ENCODE results near the gene TLE7. TPM values are rescaled to one million over a fixed set of nuclear protein-coding genes. Genes with fewer than 3 reads are reported as not detected.
A peak's percentile ranks its signal among the peaks of the same experiment; 100 is the strongest.

TLE7 gene
- polyA plus RNA-seq, 6 donors from 2014 or later, result not detected

GRCh38 chr16:71467810-71468209 is 26.0 kb upstream of the TLE7 start:
- DNase-seq, result peak; percentile 18
- Mint-ChIP-seq H3K9me3 (no peaks in the 10 kb centered on the region), H3K4me3 (no peak overlapping the region), H3K4me1 (peaks cover 0 to 5% (median 4%) of the 10 kb centered on the region in 3 donors), H3K27ac (no peak overlapping the region), H3K36me3 (peaks cover 13 to 15% of the 10 kb centered on the region in 2 donors), H3K27me3 (no peaks in the 10 kb centered on the region)
- ATAC-seq (ENCODE audit: low read depth in 2 of 2), result no peak

DNA sequence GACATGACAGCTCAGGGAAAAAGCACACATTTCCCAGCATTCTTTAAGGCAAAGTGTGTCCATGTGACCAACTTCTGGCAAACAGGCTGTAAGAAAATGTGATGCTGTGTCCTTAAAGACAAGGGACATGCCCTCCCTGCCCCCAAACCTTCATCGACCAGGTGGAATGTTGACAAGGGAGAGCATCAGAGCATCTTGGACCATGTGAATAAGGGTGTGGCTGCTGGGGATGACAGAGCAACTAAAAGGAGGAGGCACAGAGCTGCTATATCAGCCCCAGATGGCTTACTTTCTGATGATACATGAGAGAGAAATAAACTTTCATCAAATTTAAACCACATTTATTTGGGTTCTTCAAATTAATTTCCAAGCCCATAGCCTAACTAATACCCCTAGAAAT is 22.4 kb upstream of the TLE7 start:
- Mint-ChIP-seq H3K4me1 (peaks cover 11 to 18% (median 17%) of the 10 kb centered on the region in 3 donors), H3K4me3 (peak overlapping the region in 1 of 8 donors; percentile 86), H3K27me3 (no peaks in the 10 kb centered on the region), H3K36me3 (peaks cover 4% of the 10 kb centered on the region in 2 donors), H3K9me3 (no peaks in the 10 kb centered on the region), H3K27ac (peak overlapping the region in 1 of 6 donors; percentile 98)
- DNase-seq (no peak), ATAC-seq (ENCODE audit: low read depth in 2 of 2) (no peak)

DNA sequence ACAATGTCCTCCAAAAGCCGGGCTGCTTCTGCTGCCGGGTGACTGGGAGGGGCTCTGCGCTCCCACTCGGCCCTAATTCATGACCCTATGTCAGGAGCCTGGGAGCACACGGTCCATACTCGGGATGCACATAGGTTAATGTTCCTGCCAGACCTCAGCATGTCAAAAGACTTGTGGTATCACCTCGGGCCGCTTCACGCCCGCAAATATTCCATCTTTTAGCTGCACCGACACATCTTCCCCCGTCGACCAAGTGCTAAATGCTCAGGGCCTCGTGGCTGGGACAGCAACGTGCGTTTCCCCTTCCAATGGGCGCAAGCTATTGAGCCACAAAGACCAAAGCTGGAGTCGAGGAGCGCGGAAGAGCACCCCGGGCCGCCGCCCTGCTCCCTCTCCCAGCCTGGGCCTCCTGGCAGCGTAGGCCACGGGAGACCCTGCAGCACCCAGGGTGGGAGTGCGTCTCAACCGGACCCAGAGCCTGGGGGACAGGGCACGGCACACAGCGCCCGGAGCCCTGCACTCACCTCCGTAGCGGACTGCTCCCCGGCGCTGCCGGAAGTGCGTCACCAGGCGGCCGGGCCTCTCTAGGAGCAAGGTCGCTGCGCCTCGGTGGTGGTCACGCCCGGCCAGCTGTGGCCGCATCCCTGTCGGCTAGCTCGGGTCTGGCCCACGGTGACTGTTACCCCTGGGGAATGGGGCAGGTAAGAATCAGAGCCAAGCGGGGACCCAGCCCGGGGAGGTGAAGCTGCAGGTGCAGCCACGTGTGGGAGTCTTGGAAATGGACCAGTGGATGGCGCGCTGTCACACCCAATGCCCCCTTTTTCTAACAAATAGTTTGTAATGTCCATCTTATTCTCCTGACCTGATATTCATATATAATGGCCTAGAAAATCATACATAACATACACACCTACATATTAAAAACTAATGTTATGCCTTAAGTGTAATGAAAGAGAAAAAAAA is 20.1 kb upstream of the TLE7 start, which contains the start of gene ZNF23:
Gene ZNF23, minus strand, starts transcription at position 562 of the 963 bp plus-strand sequence. CDS start 5,451 bp downstream, outside the sequence.
- Mint-ChIP-seq H3K9me3 (no peaks in the 10 kb centered on the region), H3K27ac (peak within 1 kb of the TSS; percentile 97 to 99 (median 98)), H3K27me3 (no peaks in the 10 kb centered on the region), H3K4me1 (peaks cover 22 to 25% (median 24%) of the 10 kb centered on the region in 3 donors), H3K36me3 (no peaks in the 10 kb centered on the region), H3K4me3 (peak within 1 kb of the TSS; percentile 86 to 98 (median 96))
- peak; percentile 96 to 97 for ATAC-seq (ENCODE audit: low read depth in 2 of 2)
- peak; percentile 86 for DNase-seq

- H3K36me3 Mint-ChIP-seq, result peaks cover 0 to 9% of the 10 kb centered on the region in 2 donors
- no peaks in the 10 kb centered on the region for H3K27me3 Mint-ChIP-seq
- ATAC-seq (ENCODE audit: low read depth in 2 of 2) (no peak), DNase-seq (no peak)
- H3K9me3 Mint-ChIP-seq, result no peaks in the 10 kb centered on the region
- peak overlapping the region in 7 of 8 donors; percentile 86 to 98 (median 94) for H3K4me3 Mint-ChIP-seq
- H3K27ac Mint-ChIP-seq, result peak overlapping the region; percentile 34 to 99 (median 91)
- peaks cover 22 to 25% (median 24%) of the 10 kb centered on the region in 3 donors for H3K4me1 Mint-ChIP-seq
Observed at GRCh38 chr16:71460941-71461340, 19.1 kb upstream of the TLE7 start.

DNA sequence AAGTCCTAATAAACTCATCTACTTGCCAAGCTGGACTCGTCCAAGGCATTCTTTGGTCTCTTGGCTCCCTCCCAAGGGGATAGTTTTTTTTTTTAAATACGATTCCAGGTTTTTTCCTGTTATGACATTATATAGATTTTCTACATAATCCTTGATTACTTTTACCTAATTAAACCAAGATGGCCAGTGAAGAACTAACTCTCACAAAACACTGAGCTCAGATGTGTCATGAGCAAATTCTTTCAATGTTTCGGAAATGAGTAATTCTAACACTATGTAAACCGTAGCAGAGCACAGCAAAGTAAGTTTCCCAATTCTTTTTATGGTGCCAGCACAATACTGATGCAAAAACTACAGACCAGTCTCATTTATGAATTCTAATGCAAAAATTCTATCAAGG is 18.4 kb upstream of the TLE7 start:
- no peak for ATAC-seq (ENCODE audit: low read depth in 2 of 2)
- Mint-ChIP-seq H3K27ac (peak overlapping the region in 3 of 6 donors; percentile 2 to 47 (median 36)), H3K9me3 (no peaks in the 10 kb centered on the region), H3K36me3 (peaks cover under 1 to 16% of the 10 kb centered on the region in 2 donors), H3K27me3 (no peaks in the 10 kb centered on the region), H3K4me3 (peak overlapping the region in 5 of 8 donors; percentile 2 to 93 (median 62)), H3K4me1 (peaks cover 22 to 25% (median 24%) of the 10 kb centered on the region in 3 donors)
- DNase-seq, result no peak

GRCh38 chr16:71459510-71459909 is 17.7 kb upstream of the TLE7 start:
- H3K9me3 Mint-ChIP-seq, result peaks cover 0 to 3% (median 0%) of the 10 kb centered on the region in 7 donors
- ATAC-seq (ENCODE audit: low read depth in 2 of 2) (no peak), DNase-seq (no peak)
- H3K27me3 Mint-ChIP-seq, result no peaks in the 10 kb centered on the region
- H3K27ac Mint-ChIP-seq, result peak overlapping the region in 1 of 6 donors; percentile 2
- H3K36me3 Mint-ChIP-seq, result peaks cover 7 to 23% of the 10 kb centered on the region in 2 donors
- H3K4me1 Mint-ChIP-seq, result peaks cover 22 to 25% (median 24%) of the 10 kb centered on the region in 3 donors
- H3K4me3 Mint-ChIP-seq, result no peak overlapping the region

DNA sequence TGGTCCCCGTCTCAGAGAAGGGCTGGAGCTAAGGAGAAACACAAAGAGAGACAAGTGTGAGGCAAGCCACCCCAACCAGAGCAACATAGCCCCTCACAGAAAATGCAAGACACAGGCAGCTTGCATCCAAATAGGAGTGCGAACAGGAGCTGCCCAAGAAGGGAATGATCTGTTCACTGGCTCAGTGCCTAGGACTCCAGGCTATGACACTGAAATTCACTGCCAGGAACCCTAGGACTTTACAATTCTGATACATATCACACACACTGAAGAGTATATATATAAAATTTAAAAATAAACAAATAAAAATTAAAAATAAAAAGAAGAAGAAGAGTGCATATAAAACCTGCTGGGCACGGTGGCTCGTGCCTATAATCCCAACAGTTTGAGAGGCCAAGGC is 14.9 kb upstream of the TLE7 start:
- Mint-ChIP-seq H3K4me1 (peaks cover 10 to 18% (median 10%) of the 10 kb centered on the region in 3 donors), H3K36me3 (peaks cover 32 to 50% of the 10 kb centered on the region in 2 donors), H3K27me3 (no peaks in the 10 kb centered on the region), H3K9me3 (peaks cover 3 to 16% (median 9%) of the 10 kb centered on the region in 7 donors), H3K27ac (peak overlapping the region in 1 of 6 donors; percentile 50), H3K4me3 (no peak overlapping the region)
- ATAC-seq (ENCODE audit: low read depth in 2 of 2) (no peak), DNase-seq (no peak)

DNA sequence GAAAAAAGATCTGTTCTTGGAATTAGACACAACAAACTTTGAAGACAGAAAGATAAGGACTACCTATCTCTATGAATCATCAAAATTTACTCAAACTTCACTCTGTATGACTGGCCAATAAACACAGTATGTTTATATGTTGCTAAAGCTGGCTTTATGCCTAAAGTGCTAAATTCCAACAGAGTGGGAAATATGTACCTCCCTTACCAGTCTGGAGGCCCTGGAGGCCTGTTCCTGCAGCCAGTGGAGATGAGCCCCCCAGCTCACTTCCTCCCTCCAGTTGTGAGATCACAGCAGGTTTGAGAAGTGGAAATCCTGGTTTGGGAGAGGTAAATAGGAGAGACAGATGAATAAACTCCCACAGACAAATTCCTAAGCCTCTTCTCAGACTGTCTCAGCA is 11.2 kb upstream of the TLE7 start:
- H3K4me3 Mint-ChIP-seq, result no peak overlapping the region
- no peaks in the 10 kb centered on the region for H3K27me3 Mint-ChIP-seq
- H3K4me1 Mint-ChIP-seq, result peaks cover 0 to 4% (median 3%) of the 10 kb centered on the region in 3 donors
- no peak for DNase-seq
- peaks cover 15 to 53% (median 43%) of the 10 kb centered on the region in 7 donors for H3K9me3 Mint-ChIP-seq
- peaks cover 65 to 83% of the 10 kb centered on the region in 2 donors for H3K36me3 Mint-ChIP-seq
- no peak for ATAC-seq (ENCODE audit: low read depth in 2 of 2)
- H3K27ac Mint-ChIP-seq, result no peak overlapping the region

- H3K27ac Mint-ChIP-seq, result no peak overlapping the region
- ATAC-seq (ENCODE audit: low read depth in 2 of 2) (no peak), DNase-seq (no peak)
- H3K36me3 Mint-ChIP-seq, result peaks cover 60 to 65% of the 10 kb centered on the region in 2 donors
- peaks cover 17 to 83% (median 71%) of the 10 kb centered on the region in 7 donors for H3K9me3 Mint-ChIP-seq
- no peaks in the 10 kb centered on the region for H3K27me3 Mint-ChIP-seq
- no peak overlapping the region for H3K4me3 Mint-ChIP-seq
- H3K4me1 Mint-ChIP-seq, result no peaks in the 10 kb centered on the region
Observed at GRCh38 chr16:71449020-71449419, 7.2 kb upstream of the TLE7 start.

DNA sequence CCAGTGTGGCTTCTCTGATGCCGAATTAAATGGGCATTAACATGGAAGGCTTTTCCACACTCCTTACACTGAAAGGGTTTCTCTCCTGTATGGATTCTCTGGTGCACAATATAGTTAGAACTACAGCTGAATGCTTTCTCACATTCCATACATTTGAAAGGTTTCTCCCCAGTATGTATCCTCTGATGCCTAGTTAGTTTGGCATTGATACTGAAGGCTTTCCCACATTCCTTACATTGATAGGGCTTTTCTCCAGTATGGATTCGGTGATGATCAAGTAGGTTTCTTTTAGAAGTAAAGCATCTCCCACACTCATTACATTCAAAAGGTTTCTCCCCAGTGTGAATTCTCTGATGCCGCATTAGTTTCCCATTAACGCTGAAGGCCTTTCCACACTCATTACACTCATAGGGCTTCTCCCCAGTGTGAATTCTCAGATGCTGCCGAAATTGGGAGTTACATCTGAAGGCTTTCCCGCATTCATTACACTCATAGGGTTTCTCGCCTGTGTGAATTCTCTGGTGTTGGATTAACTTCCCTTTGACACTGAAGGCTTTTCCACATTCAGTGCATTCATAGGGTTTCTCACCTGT is 6.5 kb upstream of the TLE7 start:
- Mint-ChIP-seq H3K9me3 (peaks cover 21 to 88% (median 76%) of the 10 kb centered on the region in 7 donors), H3K27ac (no peak overlapping the region), H3K36me3 (peaks cover 53 to 60% of the 10 kb centered on the region in 2 donors), H3K27me3 (no peaks in the 10 kb centered on the region), H3K4me3 (no peak overlapping the region), H3K4me1 (no peaks in the 10 kb centered on the region)
- ATAC-seq (ENCODE audit: low read depth in 2 of 2), result no peak
- DNase-seq, result no peak

DNA sequence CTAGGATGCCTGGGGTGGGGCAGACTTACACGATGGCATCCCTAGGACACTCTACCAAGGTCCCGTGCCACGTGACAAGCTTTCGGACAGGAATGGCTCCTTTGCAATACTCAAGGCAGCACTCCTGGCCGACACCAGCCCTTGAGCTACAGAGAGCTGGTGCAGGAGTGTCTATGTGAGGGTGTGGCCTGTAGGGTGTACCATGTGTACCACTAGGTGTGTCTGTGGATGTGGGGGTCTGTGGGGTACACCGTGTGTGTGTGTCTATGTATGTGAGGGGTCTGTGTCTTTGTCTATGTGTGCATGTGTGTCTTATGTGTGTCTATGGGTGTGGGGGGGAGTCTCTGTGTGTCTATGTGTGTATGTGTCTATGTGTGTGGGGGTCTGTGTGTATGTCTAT is 1.9 kb upstream of the TLE7 start:
- peaks cover 12 to 19% of the 10 kb centered on the region in 2 donors for H3K36me3 Mint-ChIP-seq
- H3K27ac Mint-ChIP-seq, result no peak overlapping the region
- no peak overlapping the region for H3K4me3 Mint-ChIP-seq
- ATAC-seq (ENCODE audit: low read depth in 2 of 2), result no peak
- peaks cover 4 to 44% (median 38%) of the 10 kb centered on the region in 7 donors for H3K9me3 Mint-ChIP-seq
- peaks cover 0 to 17% (median 17%) of the 10 kb centered on the region in 3 donors for H3K27me3 Mint-ChIP-seq
- H3K4me1 Mint-ChIP-seq, result peaks cover 2 to 6% (median 4%) of the 10 kb centered on the region in 3 donors
- no peak for DNase-seq

DNA sequence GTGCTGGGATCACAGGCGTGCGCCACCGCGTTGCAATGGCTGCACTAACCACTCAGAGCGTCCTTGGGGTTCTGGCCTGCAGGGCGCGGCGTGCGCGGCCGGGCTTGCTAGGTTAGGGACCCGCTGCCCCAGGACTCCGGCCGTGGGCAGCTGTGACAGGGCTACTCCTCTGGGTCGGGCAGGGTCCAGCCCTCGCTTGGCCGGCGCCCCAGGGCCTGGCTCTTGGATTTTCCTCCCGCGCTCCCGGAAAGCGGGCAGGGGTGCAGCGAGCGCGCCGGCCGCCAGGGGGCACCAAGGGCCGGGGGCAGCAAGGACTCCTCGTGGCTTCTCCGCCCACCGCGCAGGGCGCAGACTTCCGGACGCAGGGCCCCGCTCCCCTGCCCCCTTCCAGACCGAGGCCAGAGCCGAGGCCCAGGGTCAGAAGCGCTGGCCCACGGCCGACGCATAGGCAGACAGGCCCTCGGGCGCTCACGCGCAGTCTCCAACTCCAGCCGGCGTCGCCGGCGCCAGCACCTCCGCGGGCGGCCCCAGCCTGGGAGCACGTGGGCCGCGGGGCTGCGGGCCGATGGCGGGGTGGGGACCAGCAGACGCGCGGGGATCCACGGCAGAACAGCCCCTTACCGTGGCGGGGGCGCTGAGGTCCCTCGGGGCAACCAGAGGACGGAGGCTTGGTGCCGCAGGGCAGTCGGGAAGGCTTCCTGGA is 355 bp downstream of the TLE7 start:
- H3K27me3 Mint-ChIP-seq, result peaks cover 5 to 39% (median 36%) of the 10 kb centered on the region in 3 donors
- peaks cover 4 to 26% (median 16%) of the 10 kb centered on the region in 7 donors for H3K9me3 Mint-ChIP-seq
- H3K36me3 Mint-ChIP-seq, result peaks cover 0 to 4% of the 10 kb centered on the region in 2 donors
- no peak overlapping the region for H3K27ac Mint-ChIP-seq
- H3K4me3 Mint-ChIP-seq, result no peak overlapping the region
- peaks cover 2 to 6% (median 4%) of the 10 kb centered on the region in 3 donors for H3K4me1 Mint-ChIP-seq
- peak in 1 of 2 donors; percentile 16 for ATAC-seq (ENCODE audit: low read depth in 2 of 2)
- peak; percentile 19 for DNase-seq
